ENCODE data around the gene LSM14B.

- TF ChIP-seq POLR2A (IDR thresholded peaks at IDR 0.05; ENCODE audit: low read depth, low read length) = no peak
- no peak for TF ChIP-seq TAF1 (IDR thresholded peaks at IDR 0.05; ENCODE audit: borderline replicate concordance, low read depth, low read length)
- no peak for TF ChIP-seq POLR2AphosphoS5 (IDR thresholded peaks at IDR 0.05; ENCODE audit: low read depth, low read length)
Observed at GRCh38 chr20:62104791-62105345, 17.4 kb upstream of the LSM14B start.
